Activated naive CD8-positive, alpha-beta T cell treated with anti-CD3 and anti-CD28 coated beads, Interleukin-2, amount 50 U/mL, for 24 hours (primary cell): ENCODE measurements around the gene TAAR5.
"Not testable (repeated sequence)": the region's sequence is repeated elsewhere in the genome, so short reads cannot be mapped to it uniquely, and the experiment has no call there.

ENCODE experiments used
- ATAC-seq: fragments of 150-1000 bp; cut with Tn5 transposase; one replicate; pipeline ENCODE4 v1.10.0; 2021
- DNase-seq: peaks from one replicate; pipeline ENCODE4 v3.0.0; 2021
- H3K27ac Mint-ChIP-seq: one replicate; pipeline ENCODE4 v1.8.0; 2021; ENCODE audit warnings: mild to moderate bottlenecking, mixed read lengths
- H3K27me3 Mint-ChIP-seq: one replicate; pipeline ENCODE4 v1.8.0; 2021; ENCODE audit warnings: mixed read lengths
- H3K36me3 Mint-ChIP-seq: one replicate; pipeline ENCODE4 v1.8.0; 2021; ENCODE audit warnings: low read depth, mixed read lengths
- H3K4me1 Mint-ChIP-seq: one replicate; pipeline ENCODE4 v1.8.0; 2021; ENCODE audit warnings: mixed read lengths
- H3K4me3 Mint-ChIP-seq: one replicate; pipeline ENCODE4 v1.8.0; 2021; ENCODE audit warnings: mild to moderate bottlenecking, moderate library complexity, mixed read lengths
- H3K9me3 Mint-ChIP-seq: one replicate; pipeline ENCODE4 v1.8.0; 2021; ENCODE audit warnings: mixed read lengths

Gene TAAR5

DNA sequence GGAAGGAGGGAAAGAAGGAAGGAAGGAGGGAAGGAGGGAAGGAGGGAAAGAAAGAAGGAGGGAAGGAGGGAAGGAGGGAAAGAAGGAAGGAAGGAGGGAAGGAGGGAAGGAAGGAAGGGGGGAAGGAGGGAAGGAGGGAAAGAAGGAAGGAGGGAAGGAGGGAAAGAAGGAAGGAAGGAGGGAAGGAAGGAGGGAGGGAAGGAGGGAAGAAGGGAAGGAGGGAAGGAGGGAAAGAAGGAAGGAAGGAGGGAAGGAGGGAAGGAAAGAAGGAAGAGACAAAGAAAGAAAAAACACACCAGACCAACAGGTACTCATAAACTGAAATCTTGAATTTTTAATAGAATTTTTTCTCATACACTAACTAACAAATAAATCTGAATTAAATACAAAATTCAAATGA, 11.4 kb upstream of the TAAR5 start:
- not testable (repeated sequence) for ATAC-seq, H3K27ac Mint-ChIP-seq, H3K4me3 Mint-ChIP-seq, DNase-seq, H3K36me3 Mint-ChIP-seq, H3K4me1 Mint-ChIP-seq, H3K9me3 Mint-ChIP-seq
- peaks cover 21% of the 10 kb centered on the region for H3K27me3 Mint-ChIP-seq

DNA sequence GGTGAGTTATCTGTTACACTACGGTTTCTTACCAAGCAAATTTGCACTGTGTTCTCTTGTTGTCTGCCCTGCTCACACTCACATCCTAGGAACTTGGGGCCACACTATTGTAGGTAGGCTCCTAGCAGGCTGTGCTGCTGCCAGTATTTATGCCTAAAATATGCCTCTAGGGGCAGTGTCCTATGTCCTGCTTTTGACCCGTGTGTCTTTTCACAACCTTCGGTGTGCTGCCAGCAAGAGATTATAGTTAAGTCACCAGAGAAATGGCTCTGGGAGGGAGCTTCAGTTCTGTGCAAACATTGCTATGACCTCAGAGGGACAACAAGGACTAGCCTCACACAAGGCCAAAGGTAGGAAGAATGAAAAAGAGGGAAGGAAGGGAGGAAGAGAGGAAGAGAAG, 8.9 kb upstream of the TAAR5 start:
- ATAC-seq, result no peak
- Mint-ChIP-seq H3K9me3 (no peaks in the 10 kb centered on the region), H3K27me3 (peaks cover 16% of the 10 kb centered on the region), H3K36me3 (no peaks in the 10 kb centered on the region), H3K27ac (no peak overlapping the region), H3K4me3 (no peak overlapping the region), H3K4me1 (no peaks in the 10 kb centered on the region)
- DNase-seq, result no peak

DNA sequence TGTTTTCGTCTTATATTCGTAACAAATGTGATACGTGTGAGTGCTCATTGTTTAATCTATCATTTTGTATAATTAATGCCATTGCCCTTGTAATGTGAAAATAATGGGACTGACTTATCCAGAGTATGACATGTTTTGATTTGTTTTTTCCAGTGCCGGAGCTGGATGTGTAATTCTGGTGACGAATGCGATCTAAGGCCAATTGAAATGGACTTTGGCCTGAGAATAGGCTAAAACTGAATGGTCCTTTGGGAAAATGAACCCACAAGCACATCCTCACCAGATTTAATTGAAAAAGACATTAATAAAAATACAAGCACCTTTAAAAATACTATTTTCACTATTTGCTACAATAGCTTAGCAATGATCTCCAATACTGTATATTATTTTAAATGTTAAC, 6.7 kb upstream of the TAAR5 start:
- no peaks in the 10 kb centered on the region for H3K36me3 Mint-ChIP-seq
- DNase-seq, result no peak
- peaks cover 18% of the 10 kb centered on the region for H3K27me3 Mint-ChIP-seq
- no peaks in the 10 kb centered on the region for H3K9me3 Mint-ChIP-seq
- H3K4me3 Mint-ChIP-seq, result no peak overlapping the region
- ATAC-seq, result no peak
- H3K27ac Mint-ChIP-seq, result no peak overlapping the region
- no peaks in the 10 kb centered on the region for H3K4me1 Mint-ChIP-seq

DNA sequence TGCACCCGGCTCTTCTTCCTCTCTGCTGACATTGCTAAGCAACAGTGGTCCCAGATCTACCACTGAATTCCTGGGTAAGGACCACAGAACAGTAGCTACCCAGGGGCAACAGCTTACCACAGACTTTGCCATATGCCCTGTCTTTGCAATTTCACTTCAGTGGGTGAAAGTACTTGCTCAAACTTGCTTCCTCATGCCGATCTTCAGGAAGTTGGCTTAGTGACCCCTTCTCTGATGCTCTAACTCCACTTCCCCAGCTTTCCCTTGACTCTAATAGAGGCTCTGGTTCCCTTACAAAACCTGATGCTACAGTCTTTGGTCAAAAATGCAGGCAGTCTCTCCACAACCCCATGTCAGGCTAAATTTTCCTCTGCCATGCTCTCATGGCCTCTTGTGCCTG, 3.3 kb upstream of the TAAR5 start:
- Mint-ChIP-seq H3K4me3 (no peak overlapping the region), H3K27ac (no peak overlapping the region), H3K4me1 (no peaks in the 10 kb centered on the region), H3K27me3 (peaks cover 9% of the 10 kb centered on the region), H3K9me3 (no peaks in the 10 kb centered on the region), H3K36me3 (no peaks in the 10 kb centered on the region)
- DNase-seq (no peak), ATAC-seq (no peak)

DNA sequence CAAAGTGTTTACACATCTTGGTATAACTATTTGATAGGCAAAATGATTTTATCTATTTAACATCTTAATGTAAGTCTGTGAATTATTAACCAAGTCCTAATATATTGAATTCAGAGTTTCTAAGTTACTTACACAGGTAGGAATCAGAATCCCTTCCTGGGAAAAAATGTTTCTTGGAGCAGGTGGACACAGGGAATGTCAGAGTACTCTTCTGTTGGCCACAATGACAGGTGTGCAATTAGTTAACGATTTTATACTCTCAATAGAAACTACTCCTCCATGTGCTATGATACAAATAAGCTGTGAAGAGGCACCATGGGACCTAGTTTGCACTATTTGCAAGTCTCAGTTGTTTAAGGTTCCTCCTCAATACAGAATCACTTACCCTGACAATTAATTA, 821 bp upstream of the TAAR5 start:
- H3K9me3 Mint-ChIP-seq, result no peaks in the 10 kb centered on the region
- no peak overlapping the region for H3K27ac Mint-ChIP-seq
- H3K4me1 Mint-ChIP-seq, result no peaks in the 10 kb centered on the region
- no peaks in the 10 kb centered on the region for H3K36me3 Mint-ChIP-seq
- DNase-seq (no peak), ATAC-seq (no peak)
- peaks cover 9% of the 10 kb centered on the region for H3K27me3 Mint-ChIP-seq
- H3K4me3 Mint-ChIP-seq, result no peak overlapping the region

DNA sequence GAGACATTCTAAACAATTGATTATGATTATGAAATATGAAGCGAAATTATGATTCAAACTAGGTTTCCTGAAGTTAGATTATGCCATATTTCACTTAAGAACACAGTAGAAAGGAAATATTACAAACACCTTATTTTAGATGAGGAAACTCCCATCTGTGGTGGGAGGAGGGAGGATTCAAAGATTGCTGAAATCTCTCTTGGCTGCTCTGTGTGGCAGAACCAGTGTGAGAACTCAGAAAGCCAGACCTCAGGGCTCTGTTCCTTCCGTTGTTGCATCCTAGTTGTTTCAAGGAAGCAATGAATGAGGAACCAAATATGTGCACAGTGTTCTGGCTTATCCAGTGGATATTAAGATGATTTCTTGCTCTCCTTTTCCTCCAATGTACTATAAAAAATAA, 2.1 kb downstream of the TAAR5 start:
- no peaks in the 10 kb centered on the region for H3K9me3 Mint-ChIP-seq

DNA sequence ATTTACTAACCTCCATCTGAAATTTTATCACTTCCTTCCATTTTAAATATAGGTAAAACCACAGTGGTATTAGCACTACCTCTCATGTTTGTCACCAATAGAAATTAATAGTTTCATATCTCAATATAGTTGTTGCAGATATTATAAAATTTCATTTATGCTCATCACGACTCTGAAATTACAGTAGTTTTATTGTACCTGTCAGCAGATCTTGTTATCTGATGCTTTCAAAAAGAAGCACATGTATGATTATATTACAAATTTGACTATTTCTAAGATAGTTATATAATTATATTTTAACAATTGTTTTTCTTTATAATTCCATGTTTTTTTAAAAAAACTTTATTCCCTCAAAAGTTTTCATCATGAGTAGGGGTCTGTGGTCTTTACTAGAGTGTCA, 4.8 kb downstream of the TAAR5 start:
- H3K27ac Mint-ChIP-seq, result no peak overlapping the region
- peaks cover 4% of the 10 kb centered on the region for H3K9me3 Mint-ChIP-seq
- H3K4me3 Mint-ChIP-seq, result no peak overlapping the region
- H3K36me3 Mint-ChIP-seq, result no peaks in the 10 kb centered on the region
- H3K4me1 Mint-ChIP-seq, result no peaks in the 10 kb centered on the region
- H3K27me3 Mint-ChIP-seq, result peaks cover 4% of the 10 kb centered on the region
- DNase-seq (no peak), ATAC-seq (no peak)

More for the DNA sequence above, 2.1 kb downstream of the TAAR5 start:
- no peaks in the 10 kb centered on the region for H3K36me3 Mint-ChIP-seq
- H3K27ac Mint-ChIP-seq, result no peak overlapping the region
- DNase-seq (no peak), ATAC-seq (no peak)
- H3K27me3 Mint-ChIP-seq, result peaks cover 7% of the 10 kb centered on the region
- no peaks in the 10 kb centered on the region for H3K4me1 Mint-ChIP-seq
- H3K4me3 Mint-ChIP-seq, result no peak overlapping the region

DNA sequence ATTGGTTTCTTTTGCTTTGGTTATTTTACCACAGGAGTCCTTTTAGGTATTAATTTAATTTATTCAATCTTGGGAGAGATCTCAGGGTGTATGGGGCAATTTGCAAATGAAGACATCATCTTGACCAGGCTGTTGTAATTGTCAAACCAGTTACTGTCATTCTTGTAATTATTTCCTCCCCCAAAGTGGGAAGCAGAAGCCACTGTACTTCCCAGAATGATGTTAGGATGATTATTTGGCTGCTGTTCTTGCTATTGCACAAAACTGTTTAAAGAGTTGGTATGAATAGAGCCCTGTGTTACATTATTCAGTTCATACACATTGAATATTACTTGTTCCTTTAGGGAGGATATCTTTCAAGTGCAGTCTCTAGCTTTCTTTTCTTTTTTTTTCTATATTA, 17.8 kb downstream of the TAAR5 start:
- DNase-seq (no peak), ATAC-seq (no peak)
- no peak overlapping the region for H3K4me3 Mint-ChIP-seq
- H3K27me3 Mint-ChIP-seq, result peaks cover 15% of the 10 kb centered on the region
- no peaks in the 10 kb centered on the region for H3K9me3 Mint-ChIP-seq
- no peaks in the 10 kb centered on the region for H3K4me1 Mint-ChIP-seq
- H3K36me3 Mint-ChIP-seq, result no peaks in the 10 kb centered on the region
- H3K27ac Mint-ChIP-seq, result no peak overlapping the region

DNA sequence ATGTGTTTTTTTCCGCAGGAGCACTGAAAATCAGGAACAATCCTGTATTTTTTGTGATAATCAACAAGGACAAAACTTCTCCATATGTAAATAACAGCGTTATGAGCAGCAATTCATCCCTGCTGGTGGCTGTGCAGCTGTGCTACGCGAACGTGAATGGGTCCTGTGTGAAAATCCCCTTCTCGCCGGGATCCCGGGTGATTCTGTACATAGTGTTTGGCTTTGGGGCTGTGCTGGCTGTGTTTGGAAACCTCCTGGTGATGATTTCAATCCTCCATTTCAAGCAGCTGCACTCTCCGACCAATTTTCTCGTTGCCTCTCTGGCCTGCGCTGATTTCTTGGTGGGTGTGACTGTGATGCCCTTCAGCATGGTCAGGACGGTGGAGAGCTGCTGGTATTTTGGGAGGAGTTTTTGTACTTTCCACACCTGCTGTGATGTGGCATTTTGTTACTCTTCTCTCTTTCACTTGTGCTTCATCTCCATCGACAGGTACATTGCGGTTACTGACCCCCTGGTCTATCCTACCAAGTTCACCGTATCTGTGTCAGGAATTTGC, 19.2 kb downstream of the TAAR5 start, which contains the start of gene TAAR6:
TSS of gene TAAR6 (plus strand) at position 102 of the 557 bp plus-strand sequence. CDS start at position 102, 0 bp downstream.
- Mint-ChIP-seq H3K36me3 (no peaks in the 10 kb centered on the region), H3K4me1 (no peaks in the 10 kb centered on the region), H3K27ac (no peak within 1 kb of the TSS)

DNA sequence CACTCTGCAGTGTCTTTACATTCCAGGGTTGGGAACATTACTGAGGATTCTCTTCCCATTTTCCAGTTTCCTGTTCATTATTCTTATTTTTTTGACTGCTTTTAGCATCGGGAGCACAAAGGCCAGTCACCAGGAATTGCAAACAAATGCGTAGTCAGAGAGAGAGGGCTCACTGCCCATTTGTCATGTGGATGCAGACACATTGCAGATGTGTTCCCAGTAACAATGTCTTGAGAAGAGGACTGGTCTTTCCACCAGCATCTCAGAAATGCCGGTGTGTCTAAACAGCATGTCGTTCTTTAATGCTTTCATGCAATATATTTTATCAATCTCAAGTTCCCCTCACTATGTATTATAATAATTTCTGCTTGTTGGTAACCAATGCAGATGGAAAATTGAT, 20.4 kb downstream of the TAAR5 start:
- no peak for ATAC-seq
- no peak overlapping the region for H3K27ac Mint-ChIP-seq
- H3K9me3 Mint-ChIP-seq, result no peaks in the 10 kb centered on the region
- H3K27me3 Mint-ChIP-seq, result peaks cover 15% of the 10 kb centered on the region
- H3K36me3 Mint-ChIP-seq, result no peaks in the 10 kb centered on the region
- DNase-seq, result no peak
- no peak overlapping the region for H3K4me3 Mint-ChIP-seq
- H3K4me1 Mint-ChIP-seq, result no peaks in the 10 kb centered on the region

More for the DNA sequence above, 19.2 kb downstream of the TAAR5 start, which contains the start of gene TAAR6:
- H3K9me3 Mint-ChIP-seq, result no peaks in the 10 kb centered on the region
- no peak for ATAC-seq
- peaks cover 15% of the 10 kb centered on the region for H3K27me3 Mint-ChIP-seq
- DNase-seq, result no peak
- H3K4me3 Mint-ChIP-seq, result no peak within 1 kb of the TSS

DNA sequence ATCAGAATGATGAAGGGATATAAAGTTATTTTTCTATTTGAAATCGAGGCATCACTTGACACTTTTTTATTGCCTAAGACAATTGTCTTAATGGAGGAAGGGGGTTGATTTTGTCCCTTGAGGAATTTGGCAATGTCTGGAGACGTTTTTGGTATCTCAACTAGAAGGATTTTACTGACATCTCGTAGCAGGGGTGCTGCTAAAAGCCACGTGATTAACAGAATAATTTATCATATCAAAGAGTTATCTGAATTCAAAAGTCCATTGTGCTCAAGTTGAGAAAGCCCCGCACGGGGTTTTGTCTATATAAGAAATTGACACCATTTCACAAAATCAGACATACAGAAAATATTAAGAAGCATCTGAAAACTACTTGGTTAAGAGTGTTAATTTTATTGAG, 20.9 kb downstream of the TAAR5 start:
- peaks cover 13% of the 10 kb centered on the region for H3K27me3 Mint-ChIP-seq

DNA sequence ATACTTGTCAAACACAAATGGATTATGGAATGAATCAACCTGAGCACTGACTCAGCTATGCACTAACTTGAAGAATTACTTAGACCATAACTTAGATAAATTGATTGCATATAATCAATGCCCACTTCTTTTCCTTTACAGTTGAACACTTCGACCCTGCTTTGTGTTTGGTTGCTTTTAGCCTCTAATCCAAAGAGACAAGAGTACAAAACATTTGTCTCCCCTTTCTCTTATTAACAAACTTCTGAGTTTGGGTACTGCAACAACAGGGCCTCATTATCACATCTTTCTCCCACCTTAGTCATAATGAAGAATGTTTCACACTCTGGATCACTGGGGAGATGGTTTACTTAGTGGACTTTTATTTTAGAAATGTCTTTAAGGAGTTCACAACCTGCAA, 22.0 kb downstream of the TAAR5 start:
- no peaks in the 10 kb centered on the region for H3K36me3 Mint-ChIP-seq
- ATAC-seq, result no peak
- no peaks in the 10 kb centered on the region for H3K4me1 Mint-ChIP-seq
- no peak for DNase-seq
- no peak overlapping the region for H3K4me3 Mint-ChIP-seq
- H3K27me3 Mint-ChIP-seq, result peaks cover 11% of the 10 kb centered on the region
- H3K27ac Mint-ChIP-seq, result no peak overlapping the region
- H3K9me3 Mint-ChIP-seq, result no peaks in the 10 kb centered on the region

More for the DNA sequence above, 20.9 kb downstream of the TAAR5 start:
- Mint-ChIP-seq H3K36me3 (no peaks in the 10 kb centered on the region), H3K27ac (no peak overlapping the region), H3K4me3 (no peak overlapping the region), H3K4me1 (no peaks in the 10 kb centered on the region), H3K9me3 (no peaks in the 10 kb centered on the region)
- no peak for DNase-seq
- no peak for ATAC-seq

DNA sequence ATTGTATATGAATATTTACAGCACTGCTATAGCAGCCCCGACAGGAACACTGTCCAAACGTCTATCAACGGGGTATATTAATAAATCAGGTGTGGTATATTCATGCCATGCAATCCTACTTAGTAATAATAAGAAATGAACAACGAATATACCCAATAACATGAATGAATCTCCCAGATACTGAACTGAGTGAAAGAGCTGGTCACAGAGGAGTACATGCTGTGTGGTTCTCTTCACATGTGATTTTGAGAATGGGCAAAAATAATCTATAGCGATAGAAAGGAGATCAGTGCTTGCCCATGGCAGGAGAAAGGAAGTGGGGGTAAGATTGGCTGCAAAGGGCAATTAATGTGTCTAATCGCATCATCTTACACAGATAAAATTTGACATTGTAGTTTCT, 23.1 kb downstream of the TAAR5 start:
- H3K9me3 Mint-ChIP-seq, result no peaks in the 10 kb centered on the region
- ATAC-seq, result no peak
- H3K4me3 Mint-ChIP-seq, result no peak overlapping the region
- no peak overlapping the region for H3K27ac Mint-ChIP-seq
- H3K36me3 Mint-ChIP-seq, result no peaks in the 10 kb centered on the region
- DNase-seq, result no peak
- H3K27me3 Mint-ChIP-seq, result peaks cover 11% of the 10 kb centered on the region
- no peaks in the 10 kb centered on the region for H3K4me1 Mint-ChIP-seq

DNA sequence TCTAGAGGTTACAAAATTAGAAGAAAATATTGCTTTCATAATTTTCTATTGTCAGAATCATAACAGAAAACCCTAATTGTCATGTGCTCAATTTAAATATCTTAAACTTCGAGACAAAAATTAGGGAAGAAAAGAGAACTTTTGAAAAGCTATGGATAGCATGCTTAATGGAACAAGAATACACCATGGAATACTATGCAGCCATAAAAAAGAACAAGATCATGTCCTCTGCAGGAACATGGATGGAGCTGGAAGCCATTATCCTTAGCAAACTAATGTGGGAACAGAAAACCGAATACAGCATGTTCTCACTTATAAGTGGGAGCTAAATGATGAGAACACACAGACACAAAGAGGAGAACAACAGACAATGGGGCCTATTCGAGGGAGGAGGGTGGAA, 29.5 kb downstream of the TAAR5 start:
- not testable (repeated sequence) for DNase-seq, H3K36me3 Mint-ChIP-seq, H3K4me1 Mint-ChIP-seq, ATAC-seq, H3K4me3 Mint-ChIP-seq, H3K27ac Mint-ChIP-seq, H3K9me3 Mint-ChIP-seq
- peaks cover 14% of the 10 kb centered on the region for H3K27me3 Mint-ChIP-seq

DNA sequence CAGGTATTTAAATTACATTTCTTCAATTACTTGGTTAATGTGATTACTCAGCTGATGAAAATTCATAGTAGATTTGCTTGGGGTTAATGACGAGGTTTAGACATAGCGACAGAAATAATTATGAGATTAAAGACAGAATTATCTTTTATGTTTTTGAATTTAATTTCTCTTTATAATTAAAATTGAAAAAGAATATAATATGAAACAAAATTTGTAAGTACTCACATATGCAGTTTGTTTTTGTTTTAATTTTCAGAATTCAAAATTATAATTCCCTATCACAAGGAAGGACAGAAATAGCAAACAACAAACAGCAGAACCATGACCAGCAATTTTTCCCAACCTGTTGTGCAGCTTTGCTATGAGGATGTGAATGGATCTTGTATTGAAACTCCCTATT, 37.2 kb downstream of the TAAR5 start, which contains the start of gene TAAR8:
TSS of gene TAAR8 (plus strand) at position 301 of the 400 bp plus-strand sequence. CDS start at position 322, 21 bp downstream.
- Mint-ChIP-seq H3K27me3 (peaks cover 21% of the 10 kb centered on the region), H3K36me3 (no peaks in the 10 kb centered on the region), H3K4me1 (no peaks in the 10 kb centered on the region), H3K4me3 (no peak within 1 kb of the TSS), H3K27ac (no peak within 1 kb of the TSS), H3K9me3 (no peaks in the 10 kb centered on the region)
- ATAC-seq (no peak), DNase-seq (no peak)

DNA sequence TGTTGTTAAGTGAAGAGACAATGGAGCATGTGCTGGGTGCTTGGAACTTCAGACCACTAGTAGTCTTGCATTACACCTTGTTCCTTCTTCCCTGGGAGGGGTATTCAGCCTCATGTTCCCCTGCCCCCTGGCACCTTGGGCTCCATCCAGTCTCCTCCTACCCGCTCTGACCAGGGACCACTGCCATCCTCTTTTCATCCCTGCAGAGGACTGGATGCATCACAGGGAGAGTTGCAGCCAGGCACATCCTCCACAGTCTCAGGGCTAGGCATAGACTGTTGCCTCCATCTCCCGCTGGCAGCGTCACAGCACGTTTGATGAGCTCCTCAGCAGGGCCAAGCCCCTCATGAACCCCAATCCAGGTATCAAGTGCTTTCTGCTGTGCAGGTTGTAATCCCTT, 38.3 kb downstream of the TAAR5 start:
- Mint-ChIP-seq H3K4me3 (no peak overlapping the region), H3K27ac (no peak overlapping the region), H3K36me3 (no peaks in the 10 kb centered on the region), H3K27me3 (peaks cover 17% of the 10 kb centered on the region), H3K4me1 (no peaks in the 10 kb centered on the region), H3K9me3 (no peaks in the 10 kb centered on the region)
- DNase-seq (no peak), ATAC-seq (no peak)
